Spleen (tissue), 11 donors: ENCODE results near the gene HINT3. TPM values are rescaled to one million over a fixed set of nuclear protein-coding genes. Genes with fewer than 3 reads are reported as not detected.

Experiments
- DNase-seq: peaks from one replicate; pipeline ENCODE4 v3.0.0-alpha.2; 2020
- H3K27ac ChIP-seq, 8 donors: fragments of 200-600 bp; sonication (generic) in 7 of 8; 1 replicate in 4 of 8; 2 replicates in 4 of 8; pipeline versions ENCODE4 v1.5.0 to v1.8.0; 2016 to 2021; ENCODE audit warnings: inconsistent platforms in 4 of 8, mild to moderate bottlenecking in 4 of 8, moderate library complexity in 1 of 8
- H3K27me3 ChIP-seq, 7 donors: fragments of 200-600 bp; sonication (generic) in 6 of 7; replicated peaks in 1 of 7; 1 replicate in 4 of 7; 2 replicates in 3 of 7; pipeline versions ENCODE4 v1.5.0 to v1.8.0; 2016 to 2021; ENCODE audit warnings: inconsistent platforms in 3 of 7, mild to moderate bottlenecking in 1 of 7
- H3K36me3 ChIP-seq, 6 donors: fragments of 200-600 bp; sonication (generic) in 5 of 6; 1 replicate in 4 of 6; 2 replicates in 2 of 6; pipeline versions ENCODE4 v1.5.0 to v1.8.0; 2016 to 2021; ENCODE audit warnings: inconsistent platforms in 2 of 6
- H3K4me1 ChIP-seq, 6 donors: fragments of 200-600 bp; sonication (generic) in 5 of 6; 1 replicate in 3 of 6; 2 replicates in 3 of 6; pipeline versions ENCODE4 v1.5.0 to v1.8.0; 2016 to 2021; ENCODE audit warnings: inconsistent platforms in 3 of 6
- H3K4me3 ChIP-seq, 8 donors: fragments of 200-600 bp; sonication (generic) in 7 of 8; 1 replicate in 4 of 8; 2 replicates in 4 of 8; pipeline versions ENCODE4 v1.5.0 to v1.8.0; 2016 to 2021; ENCODE audit warnings: inconsistent platforms in 4 of 8, mild to moderate bottlenecking in 4 of 8, moderate library complexity in 2 of 8
- H3K9me3 ChIP-seq, 8 donors: fragments of 200-600 bp; sonication (generic) in 7 of 8; 1 replicate in 4 of 8; 2 replicates in 4 of 8; pipeline versions ENCODE4 v1.5.0 to v1.8.0; 2016 to 2021; ENCODE audit warnings: inconsistent platforms in 4 of 8
- POLR2A ChIP-seq, 3 donors: fragments of 450-650 bp; IDR thresholded peaks; one replicate each; pipeline ENCODE4 v1.5.1; 2017; ENCODE audit warnings: antibody characterized with exemption in 3 of 3, mild to moderate bottlenecking in 1 of 3
- POLR2AphosphoS5 ChIP-seq, 3 donors: sonication (generic); formaldehyde crosslinking; IDR thresholded peaks; one replicate each; pipeline ENCODE4 v1.5.1; 2017; ENCODE audit warnings: antibody characterized with exemption in 3 of 3
- WGBS, 5 donors: extraction: QIAGEN DNeasy Blood & Tissue Kit in 3 of 5; methylation state at CpG; one replicate each; pipeline versions ENCODE4 v1.1.5 to v1.1.7; 2013 to 2018; 5-methylcytosine and 5-hydroxymethylcytosine counted together
- intact Hi-C: fragments of 100-400 bp; cut with DNase I; formaldehyde crosslinking; loops from one replicate; pipeline ENCODE4 v1.15.0; 2023; ENCODE audit warnings: low total_unique reads
- polyA plus RNA-seq, 3 donors: library from polyadenylated mRNA; stranded (reverse); fragments of 200-250 nt; gene quantifications; one replicate each; pipeline ENCODE4 v1.2.1, GENCODE V29; 2013
- total RNA-seq, 7 donors: library from RNA; depleted of rRNA in 3 of 7; stranded (reverse); fragments of >200 nt in 3 of 7; fragmentation: NEBNext Ultra II Directional in 4 of 7; extraction: Animal tissue kit (Norgen Biotek cat#: 25700) in 4 of 7; gene quantifications; one replicate each; pipeline versions ENCODE4 v1.1.0 to v1.2.1, GENCODE V29; 2016 to 2021
- TF ChIP-seq, protein P1 (sequence below), 11 experiments: fragments of 200-600 bp in 7 of 11; fragments of 450-650 bp in 4 of 11; sonication (generic) in 4 of 11; IDR thresholded peaks in 8 of 11; conservative IDR thresholded peaks in 3 of 11; 1 replicate in 7 of 11; 2 replicates in 4 of 11; pipeline versions ENCODE4 v1.4.0 to v1.8.0; 2016 to 2021; ENCODE audit warnings: antibody characterized with exemption in 11 of 11, inconsistent platforms in 4 of 11, mild to moderate bottlenecking in 1 of 11
- donor health status: healthy with polysubstance abuse.
- donor health status: DM: no; HTN: no; CAD: no; lungs with moderate emphysema.
- donor health status: DM: no; HTN: no; CAD: no.
- donor health status: Bipolar disorder and iron deficiency.
- donor health status: healthy.
- donor health status: DM: no; HTN: no; CAD: no.
- donor health status: DM: yes; HTN: yes; CAD: no.

Gene HINT3
- total and polyA plus RNA-seq, 10 donors, result 5.0 to 18.6 (median 14.7) TPM

DNA sequence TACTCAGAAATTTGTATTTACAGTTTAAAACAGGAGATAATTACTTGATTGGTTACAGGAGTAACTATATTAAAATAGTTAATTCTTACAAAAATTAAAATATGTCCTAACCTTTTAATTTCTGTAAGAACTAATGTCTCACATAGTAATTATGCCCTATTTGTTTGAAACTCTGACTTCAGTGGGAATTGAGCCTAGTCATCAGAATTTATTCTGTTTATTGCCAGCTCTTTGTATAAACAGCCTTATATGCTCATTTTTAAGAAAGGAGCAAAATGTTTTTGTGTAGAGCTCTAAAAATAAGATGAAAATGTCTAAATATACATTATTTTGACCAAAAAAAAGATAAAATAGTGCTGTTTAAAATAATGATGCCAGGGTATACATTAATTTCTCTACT is 51.2 kb downstream of the HINT3 start:
- Histone ChIP-seq H3K9me3 (no peaks in the 10 kb centered on the region), H3K27ac (no peak overlapping the region), H3K4me3 (no peak overlapping the region), H3K4me1 (no peaks in the 10 kb centered on the region), H3K36me3 (peaks cover 0 to 86% (median 28%) of the 10 kb centered on the region in 6 donors), H3K27me3 (no peaks in the 10 kb centered on the region)
- DNase-seq, result no peak
- TF ChIP-seq POLR2AphosphoS5 (IDR thresholded peaks at IDR 0.05) (no peak), POLR2A (IDR thresholded peaks at IDR 0.05) (no peak)
- intact Hi-C loops, result no loop called here

DNA sequence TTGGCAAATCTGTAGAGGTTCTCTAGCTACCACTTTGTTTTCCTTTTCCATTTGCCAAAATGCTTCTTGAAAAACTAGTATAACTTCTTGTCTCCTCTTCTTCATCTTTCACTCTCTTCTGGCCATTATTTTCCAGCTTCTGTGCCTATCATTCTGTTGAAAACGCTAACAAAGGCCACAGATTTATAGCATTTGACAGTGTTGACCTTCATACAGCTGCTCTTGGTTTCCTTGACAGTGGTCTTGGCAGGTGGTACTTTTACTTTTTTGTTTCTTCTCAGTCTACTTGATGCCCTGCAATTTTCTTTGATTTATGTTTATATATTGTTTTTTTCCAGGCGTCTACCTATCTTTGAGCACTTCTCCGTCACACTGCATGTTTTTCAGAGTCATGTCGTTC is 53.5 kb downstream of the HINT3 start:
- Histone ChIP-seq H3K36me3 (peaks cover 0 to 90% (median 48%) of the 10 kb centered on the region in 6 donors), H3K4me1 (no peaks in the 10 kb centered on the region), H3K27me3 (no peaks in the 10 kb centered on the region), H3K4me3 (no peak overlapping the region), H3K9me3 (no peaks in the 10 kb centered on the region), H3K27ac (no peak overlapping the region)
- no peak for DNase-seq
- 81 to 87% (median 83%) methylated on average over 4 of the region's 4 CpGs for WGBS, 5 donors
- TF ChIP-seq, protein P1, sequence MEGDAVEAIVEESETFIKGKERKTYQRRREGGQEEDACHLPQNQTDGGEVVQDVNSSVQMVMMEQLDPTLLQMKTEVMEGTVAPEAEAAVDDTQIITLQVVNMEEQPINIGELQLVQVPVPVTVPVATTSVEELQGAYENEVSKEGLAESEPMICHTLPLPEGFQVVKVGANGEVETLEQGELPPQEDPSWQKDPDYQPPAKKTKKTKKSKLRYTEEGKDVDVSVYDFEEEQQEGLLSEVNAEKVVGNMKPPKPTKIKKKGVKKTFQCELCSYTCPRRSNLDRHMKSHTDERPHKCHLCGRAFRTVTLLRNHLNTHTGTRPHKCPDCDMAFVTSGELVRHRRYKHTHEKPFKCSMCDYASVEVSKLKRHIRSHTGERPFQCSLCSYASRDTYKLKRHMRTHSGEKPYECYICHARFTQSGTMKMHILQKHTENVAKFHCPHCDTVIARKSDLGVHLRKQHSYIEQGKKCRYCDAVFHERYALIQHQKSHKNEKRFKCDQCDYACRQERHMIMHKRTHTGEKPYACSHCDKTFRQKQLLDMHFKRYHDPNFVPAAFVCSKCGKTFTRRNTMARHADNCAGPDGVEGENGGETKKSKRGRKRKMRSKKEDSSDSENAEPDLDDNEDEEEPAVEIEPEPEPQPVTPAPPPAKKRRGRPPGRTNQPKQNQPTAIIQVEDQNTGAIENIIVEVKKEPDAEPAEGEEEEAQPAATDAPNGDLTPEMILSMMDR (IDR thresholded peaks at IDR 0.05 in 8 of 11, conservative IDR thresholded peaks at IDR 0.05 in 3 of 11), result no peak
- no peak for TF ChIP-seq POLR2AphosphoS5 (IDR thresholded peaks at IDR 0.05)
- TF ChIP-seq POLR2A (IDR thresholded peaks at IDR 0.05), result no peak
- intact Hi-C loops, result no loop called here

DNA sequence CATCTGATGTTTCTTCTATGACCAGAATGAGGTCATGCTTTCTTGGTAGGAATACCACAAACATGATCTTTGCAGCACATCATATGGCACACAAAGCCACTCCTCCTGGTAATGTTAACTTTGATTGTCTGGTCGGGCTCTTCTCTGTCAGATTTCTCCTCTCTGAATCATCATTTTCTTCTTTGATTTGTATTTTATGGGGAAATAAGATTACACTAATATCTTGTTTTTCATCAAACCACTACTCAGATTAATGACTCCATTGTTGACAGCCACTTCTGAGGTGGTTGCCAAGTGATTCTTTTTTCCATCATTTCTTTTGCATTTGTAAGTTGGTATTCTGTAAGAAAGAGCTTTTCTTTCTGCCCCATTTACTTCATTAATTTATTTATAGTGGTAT is 59.3 kb downstream of the HINT3 start:
- TF ChIP-seq, protein P1 (IDR thresholded peaks at IDR 0.05 in 8 of 11, conservative IDR thresholded peaks at IDR 0.05 in 3 of 11), result no peak
- TF ChIP-seq POLR2AphosphoS5 (IDR thresholded peaks at IDR 0.05) (no peak), POLR2A (IDR thresholded peaks at IDR 0.05) (no peak)
- Histone ChIP-seq H3K36me3 (peaks cover 0 to 96% (median 62%) of the 10 kb centered on the region in 6 donors), H3K9me3 (no peaks in the 10 kb centered on the region), H3K27ac (no peak overlapping the region), H3K4me1 (no peaks in the 10 kb centered on the region), H3K4me3 (no peak overlapping the region), H3K27me3 (no peaks in the 10 kb centered on the region)
- 83 to 94% (median 85%) methylated on average over 1 of the region's 1 CpG for WGBS, 5 donors
- intact Hi-C loops, result no loop called here
- DNase-seq, result no peak

DNA sequence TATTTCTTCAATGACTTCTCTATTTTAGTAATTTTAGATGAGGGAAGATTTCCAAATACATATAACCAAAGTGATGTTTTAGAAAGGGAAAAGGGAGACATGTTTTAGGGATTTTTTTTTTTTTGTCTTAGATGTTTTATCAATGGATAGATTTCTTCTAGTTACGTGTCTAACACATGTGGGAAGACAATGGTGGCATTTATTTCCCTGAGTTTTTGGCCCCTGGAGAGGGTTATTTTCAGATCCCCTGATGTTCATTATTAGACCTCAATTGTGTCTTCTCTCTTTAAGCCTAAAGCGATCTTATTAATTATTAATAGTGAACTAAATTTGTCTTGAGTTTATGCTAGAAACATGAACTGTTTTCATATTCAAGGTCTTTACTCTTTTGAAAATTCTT is 60.0 kb downstream of the HINT3 start:
- no peak overlapping the region for H3K4me3 ChIP-seq

More for the DNA sequence above, 60.0 kb downstream of the HINT3 start:
- TF ChIP-seq POLR2A (IDR thresholded peaks at IDR 0.05) (no peak), POLR2AphosphoS5 (IDR thresholded peaks at IDR 0.05) (no peak)
- TF ChIP-seq, protein P1 (IDR thresholded peaks at IDR 0.05 in 8 of 11, conservative IDR thresholded peaks at IDR 0.05 in 3 of 11), result no peak
- intact Hi-C loops, result no loop called here
- Histone ChIP-seq H3K27me3 (no peaks in the 10 kb centered on the region), H3K27ac (no peak overlapping the region), H3K36me3 (peaks cover 2 to 96% (median 61%) of the 10 kb centered on the region in 6 donors), H3K9me3 (no peaks in the 10 kb centered on the region), H3K4me1 (no peaks in the 10 kb centered on the region)
- 94 to 100% (median 96%) methylated on average over 2 of the region's 2 CpGs for WGBS, 5 donors
- DNase-seq, result no peak
